Measurements from ENCODE around the gene CDC42SE2. TPM values are rescaled to one million over a fixed set of nuclear protein-coding genes. Genes with fewer than 3 reads are reported as not detected.

The CDC42SE2 gene
- total RNA-seq, 4 donors from 2014 or later: 30.1 to 59.3 (median 35.7) TPM

- ATAC-seq (ENCODE audit: low FRiP score): no peak
- DNase-seq (ENCODE audit: low spot score): no peak
- no peak for TF ChIP-seq CTCF (IDR thresholded peaks at IDR 0.05)
Measured at GRCh38 chr5:131430794-131431193, 166.9 kb downstream of the CDC42SE2 start.

- no peak for ATAC-seq (ENCODE audit: low FRiP score)
- no peak for DNase-seq (ENCODE audit: low spot score)
- TF ChIP-seq CTCF (IDR thresholded peaks at IDR 0.05): no peak
Measured at GRCh38 chr5:131431794-131432193, 167.9 kb downstream of the CDC42SE2 start.

- TF ChIP-seq CTCF (IDR thresholded peaks at IDR 0.05): no peak
- ATAC-seq (ENCODE audit: low FRiP score) (no peak), DNase-seq (ENCODE audit: low spot score) (no peak)
Measured at GRCh38 chr5:131433109-131433508, 169.3 kb downstream of the CDC42SE2 start.

GRCh38 chr5:131436081-131436480 lies 172.2 kb downstream of the CDC42SE2 start:
- TF ChIP-seq CTCF (IDR thresholded peaks at IDR 0.05): no peak
- DNase-seq (ENCODE audit: low spot score): no peak
- ATAC-seq (ENCODE audit: low FRiP score): no peak

GRCh38 chr5:131441184-131441583 lies 177.3 kb downstream of the CDC42SE2 start:
- TF ChIP-seq CTCF (IDR thresholded peaks at IDR 0.05): no peak
- no peak for DNase-seq (ENCODE audit: low spot score)
- no peak for ATAC-seq (ENCODE audit: low FRiP score)

Small RNA genes within 50 kb of the gene (small RNA-seq; reads per million reads assigned to genes)
- not detected for gene AC004777.1
- not detected for gene RF02271

Other genes with a start within 250 kb of the CDC42SE2 start
- 100 to 1,000 TPM; 143 to 187 (median 161) TPM for gene HINT1, start 98.8 kb upstream of the CDC42SE2 start, total RNA-seq
- gene LYRM7, start 93.1 kb upstream of the CDC42SE2 start, total RNA-seq: 10 to 100 TPM in 1 of 4 donors, 1 to 10 TPM in 3; 4.4 to 11.9 (median 9.5) TPM

Measured in omental fat pad (tissue), 4 donors.